CD14-positive monocyte (primary cell): Measurements from ENCODE around the gene PRCD. TPM values are rescaled to one million over a fixed set of nuclear protein-coding genes. Genes with fewer than 3 reads are reported as not detected.
A peak's percentile ranks its signal among the peaks of the same experiment; 100 is the strongest.

ENCODE experiments used
- DNase-seq, 3 donors: peaks; one replicate each; pipeline ENCODE4 v3.0.0-alpha.2; 2011 to 2022
- H2AFZ ChIP-seq: 2 replicates; pipeline ENCODE4 v1.6.0; 2012; ENCODE audit warnings: mild to moderate bottlenecking, low read depth, low read length, inconsistent platforms; ENCODE audit not compliant: insufficient read depth, poor library complexity, severe bottlenecking
- H3K27ac ChIP-seq, 2 donors: 1 replicate in 1 of 2; 2 replicates in 1 of 2; pipeline ENCODE4 v1.5.1; 2012 to 2013; ENCODE audit warnings: low read length in 2 of 2, control low read depth in 1 of 2, inconsistent platforms in 1 of 2, low read depth in 1 of 2, mild to moderate bottlenecking in 1 of 2
- H3K27me3 ChIP-seq, 2 donors: one replicate each; pipeline versions ENCODE4 v1.6.0 to v1.6.1; 2011 to 2013; ENCODE audit warnings: low read length in 2 of 2; ENCODE audit not compliant: control insufficient read depth in 2 of 2, insufficient read depth in 2 of 2
- H3K36me3 ChIP-seq, 2 donors: replicated peaks in 1 of 2; 1 replicate in 1 of 2; 2 replicates in 1 of 2; pipeline versions ENCODE4 v1.5.1 to v1.6.1; 2012 to 2013; ENCODE audit warnings: low read length in 2 of 2, control low read depth in 1 of 2, inconsistent platforms in 1 of 2, mild to moderate bottlenecking in 1 of 2; ENCODE audit not compliant: insufficient read depth in 2 of 2, control insufficient read depth in 1 of 2
- H3K4me1 ChIP-seq, 2 donors: 1 replicate in 1 of 2; 2 replicates in 1 of 2; pipeline versions ENCODE4 v1.5.1 to v1.6.1; 2012 to 2013; ENCODE audit warnings: low read length in 2 of 2, control low read depth in 1 of 2, inconsistent platforms in 1 of 2, mild to moderate bottlenecking in 1 of 2, moderate library complexity in 1 of 2; ENCODE audit not compliant: insufficient read depth in 2 of 2, control insufficient read depth in 1 of 2
- H3K4me2 ChIP-seq: replicated peaks from 2 replicates; pipeline ENCODE3; 2012; ENCODE audit warnings: low read length, moderate library complexity, mild to moderate bottlenecking; ENCODE audit not compliant: poor library complexity, severe bottlenecking; ENCODE audit errors: extremely low read depth
- H3K4me3 ChIP-seq, 3 experiments: fragments of 200-600 bp in 1 of 3; sonication (generic) in 1 of 3; replicated peaks in 1 of 3; 1 replicate in 2 of 3; 2 replicates in 1 of 3; pipeline ENCODE4 v1.5.1; 2011 to 2013; ENCODE audit warnings: low read length in 3 of 3, mild to moderate bottlenecking in 3 of 3, control low read depth in 2 of 3, low read depth in 2 of 3, inconsistent platforms in 1 of 3, moderate library complexity in 1 of 3
- H3K79me2 ChIP-seq: 2 replicates; pipeline ENCODE4 v1.6.0; 2012; ENCODE audit warnings: mild to moderate bottlenecking, control low read depth, inconsistent platforms, low read length, moderate library complexity; ENCODE audit not compliant: insufficient read depth
- H3K9ac ChIP-seq: 2 replicates; pipeline ENCODE4 v1.6.0; 2017; ENCODE audit warnings: low read length, mild to moderate bottlenecking; ENCODE audit not compliant: insufficient read depth, poor library complexity, severe bottlenecking
- H3K9me3 ChIP-seq, 2 donors: replicated peaks in 1 of 2; 1 replicate in 1 of 2; 2 replicates in 1 of 2; pipeline versions ENCODE4 v1.5.1 to v1.6.1; 2012 to 2013; ENCODE audit warnings: low read length in 2 of 2, control low read depth in 1 of 2; ENCODE audit not compliant: control insufficient read depth in 1 of 2, insufficient read depth in 1 of 2
- H4K20me1 ChIP-seq: 2 replicates; pipeline ENCODE4 v1.6.0; 2012; ENCODE audit warnings: mild to moderate bottlenecking, low read length, control low read depth, moderate library complexity; ENCODE audit not compliant: insufficient read depth
- H3K27ac Mint-ChIP-seq, 7 donors: one replicate each; pipeline ENCODE4 v1.8.0; 2020; ENCODE audit warnings: mild to moderate bottlenecking in 7 of 7, mixed read lengths in 7 of 7, moderate library complexity in 6 of 7, inconsistent platforms in 2 of 7
- H3K27me3 Mint-ChIP-seq, 3 donors: one replicate each; pipeline ENCODE4 v1.8.0; 2021 to 2022; ENCODE audit warnings: low read depth in 3 of 3, mild to moderate bottlenecking in 3 of 3, mixed read lengths in 3 of 3, moderate library complexity in 3 of 3, inconsistent platforms in 1 of 3
- H3K36me3 Mint-ChIP-seq, 2 donors: one replicate each; pipeline ENCODE4 v1.8.0; 2020; ENCODE audit warnings: mixed read lengths in 2 of 2, inconsistent platforms in 1 of 2, mild to moderate bottlenecking in 1 of 2
- H3K4me1 Mint-ChIP-seq: one replicate; pipeline ENCODE4 v1.8.0; 2020; ENCODE audit warnings: mild to moderate bottlenecking, mixed read lengths
- H3K4me3 Mint-ChIP-seq, 2 donors: one replicate each; pipeline ENCODE4 v1.8.0; 2020; ENCODE audit warnings: mild to moderate bottlenecking in 2 of 2, mixed read lengths in 2 of 2, moderate library complexity in 1 of 2
- H3K9me3 Mint-ChIP-seq, 7 donors: one replicate each; pipeline ENCODE4 v1.8.0; 2020 to 2022; ENCODE audit warnings: mixed read lengths in 7 of 7, mild to moderate bottlenecking in 6 of 7, moderate library complexity in 6 of 7, inconsistent platforms in 2 of 7
- CTCF ChIP-seq: fragments of 200-600 bp; IDR thresholded peaks from one replicate; pipeline ENCODE4 v1.8.0; 2022; ENCODE audit warnings: antibody characterized with exemption, mild to moderate bottlenecking
- WGBS: methylation state at CpG from one replicate; pipeline ENCODE4 v1.1.5; 2013; ENCODE audit warnings: missing lambda C conversion rate; ENCODE audit not compliant: insufficient coverage; 5-methylcytosine and 5-hydroxymethylcytosine counted together
- intact Hi-C, 2 donors: fragments of 100-400 bp; cut with micrococcal nuclease; formaldehyde crosslinking; loops; one replicate each; pipeline versions ENCODE4 v1.15.0 to v1.15.1; 2023
- polyA plus RNA-seq, 3 donors: library from polyadenylated mRNA; depleted of rRNA in 1 of 3; unstranded in 2 of 3; stranded (reverse) in 1 of 3; fragments of 300-500 nt in 2 of 3; fragments of >200 nt in 1 of 3; fragmentation: Illumina TruSeq in 2 of 3; gene quantifications; 1 replicate in 2 of 3; 2 replicates in 1 of 3; pipeline ENCODE4 v1.2.3, GENCODE V29; 2012 to 2021

Gene PRCD
- polyA plus RNA-seq, 3 donors = not detected

GRCh38 chr17:76565728-76566612 lies 26.1 kb downstream of the PRCD start:
- Mint-ChIP-seq H3K27me3 (peaks cover 10 to 24% (median 17%) of the 10 kb centered on the region in 3 donors), H3K4me1 (peaks cover 49% of the 10 kb centered on the region), H3K27ac (peak overlapping the region in 1 of 7 donors; percentile 15), H3K36me3 (peaks cover 51 to 53% of the 10 kb centered on the region in 2 donors), H3K4me3 (no peak overlapping the region), H3K9me3 (peaks cover 2 to 11% (median 4%) of the 10 kb centered on the region in 7 donors)
- peaks cover 0 to 7% of the 10 kb centered on the region in 2 donors for H3K27me3 ChIP-seq
- no peak for DNase-seq
- no peak overlapping the region for H3K27ac ChIP-seq
- H3K79me2 ChIP-seq = peaks cover 12% of the 10 kb centered on the region
- no peaks in the 10 kb centered on the region for H3K9me3 ChIP-seq
- no peak for TF ChIP-seq CTCF
- no peak overlapping the region for H3K9ac ChIP-seq
- 96% methylated on average over 12 of the region's 14 CpGs for WGBS
- H3K4me2 ChIP-seq = no peak overlapping the region
- H3K4me1 ChIP-seq = peaks cover 30 to 52% of the 10 kb centered on the region in 2 donors
- intact Hi-C loops = loop anchor here in 1 of 2 donors (5.0 kb wide), 1 partner anchor 56 kb away; no protein-coding TSS in a partner anchor
- no peak overlapping the region for H2AFZ ChIP-seq
- H3K4me3 ChIP-seq = no peak overlapping the region
- peaks cover 61% of the 10 kb centered on the region for H4K20me1 ChIP-seq
- peaks cover 31 to 45% of the 10 kb centered on the region in 2 donors for H3K36me3 ChIP-seq

- no peak for DNase-seq
- Histone ChIP-seq H3K4me3 (no peak overlapping the region), H3K79me2 (peaks cover 6% of the 10 kb centered on the region), H3K27me3 (peaks cover 0 to 7% of the 10 kb centered on the region in 2 donors), H2AFZ (no peak overlapping the region), H3K9me3 (no peaks in the 10 kb centered on the region), H3K9ac (no peak overlapping the region), H3K4me2 (no peak overlapping the region), H4K20me1 (peaks cover 55% of the 10 kb centered on the region), H3K36me3 (peaks cover 25 to 39% of the 10 kb centered on the region in 2 donors), H3K27ac (no peak overlapping the region), H3K4me1 (peaks cover 24 to 45% of the 10 kb centered on the region in 2 donors)
- H3K27ac Mint-ChIP-seq = no peak overlapping the region
- TF ChIP-seq CTCF = no peak
- WGBS = 100% methylated on average over 2 of the region's 3 CpGs
- peaks cover 47 to 48% of the 10 kb centered on the region in 2 donors for H3K36me3 Mint-ChIP-seq
- H3K4me1 Mint-ChIP-seq = peaks cover 43% of the 10 kb centered on the region
- peaks cover 10 to 24% (median 17%) of the 10 kb centered on the region in 3 donors for H3K27me3 Mint-ChIP-seq
- peaks cover 2 to 13% (median 6%) of the 10 kb centered on the region in 7 donors for H3K9me3 Mint-ChIP-seq
- no peak overlapping the region for H3K4me3 Mint-ChIP-seq
- intact Hi-C loops = loop anchor here in 1 of 2 donors (5.0 kb wide), 1 partner anchor 56 kb away; no protein-coding TSS in a partner anchor
Observed at GRCh38 chr17:76566613-76566943, 26.7 kb downstream of the PRCD start.
